Breast epithelium (tissue), 3 donors: Measurements from ENCODE around the gene CCR3.

Source experiments
- POLR2A ChIP-seq: fragments of 450-650 bp; IDR thresholded peaks from one replicate; pipeline ENCODE4 v1.6.1; 2016; ENCODE audit warnings: antibody characterized with exemption, mild to moderate bottlenecking, moderate library complexity
- POLR2AphosphoS5 ChIP-seq, 3 donors: sonication (generic); formaldehyde crosslinking; IDR thresholded peaks; one replicate each; pipeline ENCODE4 v1.6.1; 2017; ENCODE audit warnings: antibody characterized with exemption in 3 of 3
- TF ChIP-seq, protein P1 (sequence below), 3 donors: fragments of 450-650 bp; IDR thresholded peaks; one replicate each; pipeline ENCODE4 v1.5.1; 2016 to 2017; ENCODE audit warnings: antibody characterized with exemption in 3 of 3, mild to moderate bottlenecking in 3 of 3, moderate library complexity in 3 of 3

GRCh38 chr3:46289551-46289950 lies 47.3 kb downstream of the CCR3 start:
- TF ChIP-seq POLR2A = no peak
- TF ChIP-seq, protein P1, sequence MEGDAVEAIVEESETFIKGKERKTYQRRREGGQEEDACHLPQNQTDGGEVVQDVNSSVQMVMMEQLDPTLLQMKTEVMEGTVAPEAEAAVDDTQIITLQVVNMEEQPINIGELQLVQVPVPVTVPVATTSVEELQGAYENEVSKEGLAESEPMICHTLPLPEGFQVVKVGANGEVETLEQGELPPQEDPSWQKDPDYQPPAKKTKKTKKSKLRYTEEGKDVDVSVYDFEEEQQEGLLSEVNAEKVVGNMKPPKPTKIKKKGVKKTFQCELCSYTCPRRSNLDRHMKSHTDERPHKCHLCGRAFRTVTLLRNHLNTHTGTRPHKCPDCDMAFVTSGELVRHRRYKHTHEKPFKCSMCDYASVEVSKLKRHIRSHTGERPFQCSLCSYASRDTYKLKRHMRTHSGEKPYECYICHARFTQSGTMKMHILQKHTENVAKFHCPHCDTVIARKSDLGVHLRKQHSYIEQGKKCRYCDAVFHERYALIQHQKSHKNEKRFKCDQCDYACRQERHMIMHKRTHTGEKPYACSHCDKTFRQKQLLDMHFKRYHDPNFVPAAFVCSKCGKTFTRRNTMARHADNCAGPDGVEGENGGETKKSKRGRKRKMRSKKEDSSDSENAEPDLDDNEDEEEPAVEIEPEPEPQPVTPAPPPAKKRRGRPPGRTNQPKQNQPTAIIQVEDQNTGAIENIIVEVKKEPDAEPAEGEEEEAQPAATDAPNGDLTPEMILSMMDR (IDR thresholded peaks at IDR 0.05) = no peak
- TF ChIP-seq POLR2AphosphoS5 (IDR thresholded peaks at IDR 0.05) = no peak
